ENCODE results near the gene DNALI1.
"Not testable (repeated sequence)": the region's sequence is repeated elsewhere in the genome, so short reads cannot be mapped to it uniquely, and the experiment has no call there.

Gene DNALI1

GRCh38 chr1:37575692-37576091, 19.0 kb downstream of the DNALI1 start:
- no peak overlapping the region for H3K4me3 ChIP-seq (ENCODE audit: low read depth, low read length)
- CTCF ChIA-PET: interaction anchor here (0.5 to 1.0 kb wide), 2 partner anchors 28 to 68 kb away, joined by 3 to 6 read pairs; no protein-coding TSS in a partner anchor
- H3K4me1 ChIP-seq (ENCODE audit: control insufficient read depth, insufficient read depth, low read length): no peaks in the 10 kb centered on the region
- POLR2A ChIA-PET: no interaction called here
- no peak for TF ChIP-seq ZNF488 (tag by site-specific recombination; IDR thresholded peaks at IDR 0.05)
- TF ChIP-seq ZNF830 (tag by site-specific recombination; IDR thresholded peaks at IDR 0.05; ENCODE audit: low read depth): no peak
- no peak for TF ChIP-seq ZBTB8A (tag by site-specific recombination; IDR thresholded peaks at IDR 0.05)
- TF ChIP-seq, protein P1, sequence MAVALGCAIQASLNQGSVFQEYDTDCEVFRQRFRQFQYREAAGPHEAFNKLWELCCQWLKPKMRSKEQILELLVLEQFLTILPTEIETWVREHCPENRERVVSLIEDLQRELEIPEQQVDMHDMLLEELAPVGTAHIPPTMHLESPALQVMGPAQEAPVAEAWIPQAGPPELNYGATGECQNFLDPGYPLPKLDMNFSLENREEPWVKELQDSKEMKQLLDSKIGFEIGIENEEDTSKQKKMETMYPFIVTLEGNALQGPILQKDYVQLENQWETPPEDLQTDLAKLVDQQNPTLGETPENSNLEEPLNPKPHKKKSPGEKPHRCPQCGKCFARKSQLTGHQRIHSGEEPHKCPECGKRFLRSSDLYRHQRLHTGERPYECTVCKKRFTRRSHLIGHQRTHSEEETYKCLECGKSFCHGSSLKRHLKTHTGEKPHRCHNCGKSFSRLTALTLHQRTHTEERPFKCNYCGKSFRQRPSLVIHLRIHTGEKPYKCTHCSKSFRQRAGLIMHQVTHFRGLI (tag by site-specific recombination; IDR thresholded peaks at IDR 0.05): no peak
- H3K27ac ChIP-seq (ENCODE audit: extremely low read depth, low read depth, low read length): no peak overlapping the region
- no peaks in the 10 kb centered on the region for H3K9me3 ChIP-seq (ENCODE audit: control insufficient read depth, insufficient read depth, low read depth, low read length)
- H3K36me3 ChIP-seq (ENCODE audit: control insufficient read depth in 2 of 2, insufficient read depth in 1 of 2, low read length in 2 of 2): peaks cover 41 to 94% of the 10 kb centered on the region in 2 experiments

DNA sequence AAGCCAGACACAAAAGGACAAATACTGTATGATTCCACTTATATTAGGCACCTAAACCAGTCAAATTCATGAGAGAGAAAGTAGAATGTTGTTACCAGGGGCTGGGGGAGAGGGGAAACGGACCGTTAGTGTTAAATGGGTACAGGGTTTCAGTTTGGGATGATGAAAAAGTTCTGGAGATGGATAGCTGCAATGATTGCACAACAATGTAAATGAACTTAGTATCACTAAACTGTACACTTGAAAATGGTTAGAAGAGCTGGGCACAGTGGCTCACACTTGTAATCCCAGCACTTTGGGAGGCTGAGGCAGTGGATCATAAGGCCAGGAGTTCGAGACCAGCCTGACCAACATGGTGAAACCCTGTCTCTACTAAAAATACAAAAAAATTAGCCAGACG, 27.8 kb downstream of the DNALI1 start:
- POLR2A ChIA-PET; H3K9me3 ChIP-seq (ENCODE audit: control insufficient read depth, insufficient read depth, low read depth, low read length); H3K4me1 ChIP-seq (ENCODE audit: control insufficient read depth, insufficient read depth, low read length); H3K4me3 ChIP-seq (ENCODE audit: low read depth, low read length); H3K27ac ChIP-seq (ENCODE audit: extremely low read depth, low read depth, low read length); CTCF ChIA-PET: not testable (repeated sequence)
- peaks cover 51 to 92% of the 10 kb centered on the region in 2 experiments for H3K36me3 ChIP-seq (ENCODE audit: control insufficient read depth in 2 of 2, insufficient read depth in 1 of 2, low read length in 2 of 2)

- H3K36me3 ChIP-seq (ENCODE audit: control insufficient read depth in 2 of 2, insufficient read depth in 1 of 2, low read length in 2 of 2): peaks cover 47 to 94% of the 10 kb centered on the region in 2 experiments
- ChIA-PET POLR2A (no interaction called here), CTCF (interaction anchor here (1.5 kb wide), 1 partner anchor 17 kb away, joined by 3 read pairs; no protein-coding TSS in a partner anchor)
- H3K27ac ChIP-seq (ENCODE audit: extremely low read depth, low read depth, low read length): no peak overlapping the region
- no peaks in the 10 kb centered on the region for H3K4me1 ChIP-seq (ENCODE audit: control insufficient read depth, insufficient read depth, low read length)
- H3K4me3 ChIP-seq (ENCODE audit: low read depth, low read length): no peak overlapping the region
- TF ChIP-seq KLF9 (tag by site-specific recombination; IDR thresholded peaks at IDR 0.05; ENCODE audit: low read depth) (no peak), ZNF16 (tag by site-specific recombination; IDR thresholded peaks at IDR 0.05; ENCODE audit: low read depth) (no peak)
- H3K9me3 ChIP-seq (ENCODE audit: control insufficient read depth, insufficient read depth, low read depth, low read length): no peaks in the 10 kb centered on the region
These were observed 32.2 kb downstream of the DNALI1 start for GRCh38 chr1:37588939-37589338.

DNA sequence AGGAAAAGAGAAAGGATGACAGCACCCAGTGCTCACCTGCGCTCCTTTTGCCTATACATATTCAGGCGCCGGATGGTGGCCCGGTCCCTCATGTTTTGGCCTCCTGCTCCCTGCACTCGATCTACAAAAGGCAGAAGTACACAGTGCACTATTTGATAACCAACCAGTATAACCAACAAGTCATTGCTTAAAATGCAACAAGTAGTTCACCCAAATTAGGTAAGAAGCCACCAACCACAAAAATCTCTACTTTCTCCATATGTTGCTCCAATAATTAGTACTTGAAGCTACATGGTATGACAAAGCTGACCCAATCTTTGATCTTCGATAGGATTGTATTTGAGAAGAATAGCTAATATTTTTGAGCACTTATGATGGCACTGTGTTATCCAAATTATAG, 37.0 kb downstream of the DNALI1 start:
- H3K4me1 ChIP-seq (ENCODE audit: control insufficient read depth, insufficient read depth, low read length): peaks cover 5% of the 10 kb centered on the region; the same call in 1 of the 2 replicates
- H3K4me3 ChIP-seq (ENCODE audit: low read depth, low read length): no peak overlapping the region
- H3K9me3 ChIP-seq (ENCODE audit: control insufficient read depth, insufficient read depth, low read depth, low read length): no peaks in the 10 kb centered on the region
- H3K36me3 ChIP-seq (ENCODE audit: control insufficient read depth in 2 of 2, insufficient read depth in 1 of 2, low read length in 2 of 2): peaks cover 20 to 51% of the 10 kb centered on the region in 2 experiments
- TF ChIP-seq, protein P2, sequence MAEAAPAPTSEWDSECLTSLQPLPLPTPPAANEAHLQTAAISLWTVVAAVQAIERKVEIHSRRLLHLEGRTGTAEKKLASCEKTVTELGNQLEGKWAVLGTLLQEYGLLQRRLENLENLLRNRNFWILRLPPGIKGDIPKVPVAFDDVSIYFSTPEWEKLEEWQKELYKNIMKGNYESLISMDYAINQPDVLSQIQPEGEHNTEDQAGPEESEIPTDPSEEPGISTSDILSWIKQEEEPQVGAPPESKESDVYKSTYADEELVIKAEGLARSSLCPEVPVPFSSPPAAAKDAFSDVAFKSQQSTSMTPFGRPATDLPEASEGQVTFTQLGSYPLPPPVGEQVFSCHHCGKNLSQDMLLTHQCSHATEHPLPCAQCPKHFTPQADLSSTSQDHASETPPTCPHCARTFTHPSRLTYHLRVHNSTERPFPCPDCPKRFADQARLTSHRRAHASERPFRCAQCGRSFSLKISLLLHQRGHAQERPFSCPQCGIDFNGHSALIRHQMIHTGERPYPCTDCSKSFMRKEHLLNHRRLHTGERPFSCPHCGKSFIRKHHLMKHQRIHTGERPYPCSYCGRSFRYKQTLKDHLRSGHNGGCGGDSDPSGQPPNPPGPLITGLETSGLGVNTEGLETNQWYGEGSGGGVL (tag by site-specific recombination; IDR thresholded peaks at IDR 0.05): no peak
- no peak for TF ChIP-seq ZNF37A (tag by site-specific recombination; IDR thresholded peaks at IDR 0.05)
- TF ChIP-seq SCRT1 (tag by site-specific recombination; IDR thresholded peaks at IDR 0.05; ENCODE audit: borderline replicate concordance): peak; percentile 83
- TF ChIP-seq SCRT2 (tag by site-specific recombination; IDR thresholded peaks at IDR 0.05): peak; percentile 95
- H3K27ac ChIP-seq (ENCODE audit: extremely low read depth, low read depth, low read length): no peak overlapping the region
- CTCF ChIA-PET: interaction anchor here (1.8 kb wide), 1 partner anchor 10 kb away, joined by 7 read pairs; no protein-coding TSS in a partner anchor
- POLR2A ChIA-PET: interaction anchor here (1.6 kb wide), 1 partner anchor 89 kb away, joined by 3 read pairs; no protein-coding TSS in a partner anchor

Data from HEK293 (cell line).